Activated naive CD8-positive, alpha-beta T cell treated with anti-CD3 and anti-CD28 coated beads, Interleukin-2, amount 50 U/mL, for 24 hours (primary cell): ENCODE data around the gene ULBP1.
"Not testable (repeated sequence)": the region's sequence is repeated elsewhere in the genome, so short reads cannot be mapped to it uniquely, and the experiment has no call there.

ENCODE experiments used
- ATAC-seq: fragments of 150-1000 bp; cut with Tn5 transposase; one replicate; pipeline ENCODE4 v1.10.0; 2021
- DNase-seq: peaks from one replicate; pipeline ENCODE4 v3.0.0; 2021
- H3K27ac Mint-ChIP-seq: one replicate; pipeline ENCODE4 v1.8.0; 2021; ENCODE audit warnings: mild to moderate bottlenecking, mixed read lengths
- H3K27me3 Mint-ChIP-seq: one replicate; pipeline ENCODE4 v1.8.0; 2021; ENCODE audit warnings: mixed read lengths
- H3K36me3 Mint-ChIP-seq: one replicate; pipeline ENCODE4 v1.8.0; 2021; ENCODE audit warnings: low read depth, mixed read lengths
- H3K4me1 Mint-ChIP-seq: one replicate; pipeline ENCODE4 v1.8.0; 2021; ENCODE audit warnings: mixed read lengths
- H3K4me3 Mint-ChIP-seq: one replicate; pipeline ENCODE4 v1.8.0; 2021; ENCODE audit warnings: mild to moderate bottlenecking, moderate library complexity, mixed read lengths
- H3K9me3 Mint-ChIP-seq: one replicate; pipeline ENCODE4 v1.8.0; 2021; ENCODE audit warnings: mixed read lengths

ULBP1 gene

DNA sequence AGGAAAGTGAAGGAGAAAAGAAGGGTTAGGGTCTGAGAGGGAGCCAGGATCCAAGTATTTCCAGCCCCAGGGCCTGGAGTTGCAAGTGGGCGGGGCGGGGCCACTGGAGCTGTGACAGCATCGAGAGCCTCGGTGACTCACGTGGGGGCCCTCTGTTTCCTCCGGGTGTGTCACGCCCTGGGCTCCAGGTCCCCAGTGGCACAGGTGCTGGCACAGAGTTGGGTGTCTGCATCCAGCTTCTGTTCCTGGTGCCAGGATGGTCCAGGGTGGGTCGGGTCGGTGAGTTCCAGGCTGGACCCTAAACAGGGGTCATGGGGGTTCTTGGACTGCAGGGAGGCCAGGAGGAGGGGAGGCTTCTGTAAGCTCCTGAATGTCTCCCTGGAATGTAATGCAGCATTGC lies 44.8 kb downstream of the ULBP1 start:
- H3K4me3 Mint-ChIP-seq = no peak overlapping the region
- no peak for ATAC-seq
- no peaks in the 10 kb centered on the region for H3K36me3 Mint-ChIP-seq
- no peak overlapping the region for H3K27ac Mint-ChIP-seq
- H3K4me1 Mint-ChIP-seq = peaks cover 36% of the 10 kb centered on the region
- no peaks in the 10 kb centered on the region for H3K9me3 Mint-ChIP-seq
- H3K27me3 Mint-ChIP-seq = peaks cover 65% of the 10 kb centered on the region
- DNase-seq = peak; percentile 51

DNA sequence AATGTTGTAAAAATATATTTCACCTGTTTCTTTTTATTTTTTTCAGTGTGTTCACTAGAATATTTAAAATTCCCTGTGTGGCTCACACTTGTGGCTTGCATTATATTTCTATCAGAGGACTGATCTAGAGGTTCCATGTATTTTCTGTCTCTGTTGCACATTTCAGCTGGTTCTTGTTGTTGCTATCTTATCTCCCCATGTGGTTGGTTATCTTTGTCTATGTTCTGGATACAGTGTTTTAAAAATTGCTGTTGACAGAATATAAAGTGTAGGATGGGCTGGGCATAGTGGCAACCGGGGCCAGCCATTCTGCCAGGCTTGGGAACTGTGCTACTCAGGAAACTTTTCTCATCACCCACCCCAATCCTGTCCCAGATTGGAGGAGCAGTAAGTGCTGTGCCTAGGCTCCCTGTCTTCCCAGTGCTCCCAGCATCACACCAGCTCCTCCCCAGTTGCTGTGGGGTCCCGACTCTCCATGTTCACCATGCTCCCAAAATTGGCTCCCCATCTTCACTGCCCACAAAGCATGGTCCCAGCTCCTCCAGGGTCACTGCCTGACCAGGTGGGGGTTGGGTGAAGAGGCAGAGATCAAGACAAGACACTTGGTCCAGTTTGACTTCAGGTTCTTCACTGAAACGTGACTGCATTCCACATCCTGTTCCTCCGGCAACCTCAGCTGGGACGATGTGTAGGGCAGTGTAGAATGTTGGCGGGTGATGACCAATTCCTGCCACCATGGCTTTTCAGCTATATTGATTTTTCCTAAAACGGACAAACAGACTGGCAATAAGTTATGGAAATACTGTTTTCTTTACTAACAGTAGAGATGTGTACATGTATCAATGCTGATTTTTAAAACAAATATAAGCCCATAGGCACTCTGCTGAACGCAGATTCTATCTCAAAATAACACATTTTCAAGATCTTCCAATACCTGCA lies 49.4 kb downstream of the ULBP1 start:
- Mint-ChIP-seq H3K4me1 (peaks cover 26% of the 10 kb centered on the region), H3K27me3 (peaks cover 83% of the 10 kb centered on the region)
- H3K36me3 Mint-ChIP-seq, H3K4me3 Mint-ChIP-seq, H3K27ac Mint-ChIP-seq, H3K9me3 Mint-ChIP-seq, DNase-seq, ATAC-seq: not testable (repeated sequence)

DNA sequence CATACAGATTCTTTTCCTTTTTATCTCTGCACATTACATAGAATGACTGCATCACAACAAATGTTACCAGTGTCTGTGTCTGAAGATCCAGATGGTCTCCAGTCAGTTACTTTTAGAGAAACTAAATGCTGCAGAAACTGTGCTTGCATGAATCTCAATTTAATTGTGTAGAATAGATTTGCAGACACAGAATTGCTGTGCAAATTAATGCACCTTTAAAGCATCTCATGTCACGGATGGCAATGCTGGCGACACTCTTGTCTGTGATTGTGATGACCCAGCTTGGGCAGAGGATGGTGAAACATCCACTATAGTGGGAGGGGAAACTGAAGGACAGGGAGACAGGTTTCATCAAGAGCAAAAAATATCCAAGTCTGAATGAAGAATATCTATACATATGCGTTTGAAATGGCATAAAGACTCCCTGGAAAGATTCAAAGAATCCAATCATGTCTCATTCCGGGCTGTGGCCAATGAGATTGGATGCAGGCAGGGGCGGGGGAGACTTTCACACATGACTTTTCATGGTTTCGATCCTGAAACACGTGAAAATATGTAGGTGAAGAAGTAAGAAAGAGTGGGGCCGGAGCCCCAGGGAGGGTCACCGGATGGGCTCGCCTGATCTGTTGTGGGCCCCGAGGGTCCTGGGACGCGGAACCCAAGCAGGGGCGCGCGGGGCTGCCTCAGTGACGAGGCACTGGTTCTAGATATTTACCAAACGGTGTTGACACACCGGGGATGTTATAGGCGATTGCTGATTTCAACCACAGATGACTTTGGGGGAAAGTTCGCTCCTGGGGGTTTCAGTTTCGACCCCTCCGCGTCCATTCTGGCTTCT lies 50.3 kb downstream of the ULBP1 start:
- not testable (repeated sequence) for H3K4me3 Mint-ChIP-seq, DNase-seq, H3K9me3 Mint-ChIP-seq, ATAC-seq, H3K36me3 Mint-ChIP-seq
- H3K27ac Mint-ChIP-seq = peak overlapping the region; percentile 23
- peaks cover 21% of the 10 kb centered on the region for H3K4me1 Mint-ChIP-seq
- H3K27me3 Mint-ChIP-seq = peaks cover 84% of the 10 kb centered on the region

DNA sequence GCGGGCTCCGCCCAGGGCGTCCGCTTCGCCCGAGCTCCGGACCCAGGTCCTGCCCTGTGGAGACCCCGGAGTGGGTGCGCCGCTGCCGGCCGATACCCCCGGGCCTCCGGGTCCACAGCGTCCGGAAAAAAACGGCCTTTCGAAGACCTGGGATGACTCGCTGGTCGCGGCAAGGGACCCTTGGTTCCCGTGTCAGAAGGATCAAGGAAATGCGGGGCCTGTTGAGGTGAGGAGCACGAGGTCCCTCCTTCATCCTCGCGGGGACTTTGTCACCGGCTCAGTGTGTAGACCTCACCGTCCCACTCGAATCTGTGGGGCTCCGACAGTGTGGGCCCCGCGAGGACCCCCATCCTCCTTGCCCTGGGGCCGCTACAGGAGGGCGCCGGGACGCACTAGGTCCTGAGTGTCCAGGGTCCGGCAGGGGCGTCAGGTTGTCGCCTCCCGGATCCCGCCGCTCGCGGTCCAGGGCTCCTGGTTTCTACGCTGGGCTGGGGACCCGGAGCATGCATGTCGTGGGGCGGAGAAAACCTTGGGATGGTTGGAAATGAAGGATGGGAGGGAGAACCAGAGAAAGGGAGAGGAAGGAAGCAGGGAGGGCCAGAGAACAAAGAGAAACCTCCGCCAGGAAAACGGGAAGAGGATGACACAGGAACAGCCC lies 51.0 kb downstream of the ULBP1 start:
- peaks cover 81% of the 10 kb centered on the region for H3K27me3 Mint-ChIP-seq
- not testable (repeated sequence) for DNase-seq

DNA sequence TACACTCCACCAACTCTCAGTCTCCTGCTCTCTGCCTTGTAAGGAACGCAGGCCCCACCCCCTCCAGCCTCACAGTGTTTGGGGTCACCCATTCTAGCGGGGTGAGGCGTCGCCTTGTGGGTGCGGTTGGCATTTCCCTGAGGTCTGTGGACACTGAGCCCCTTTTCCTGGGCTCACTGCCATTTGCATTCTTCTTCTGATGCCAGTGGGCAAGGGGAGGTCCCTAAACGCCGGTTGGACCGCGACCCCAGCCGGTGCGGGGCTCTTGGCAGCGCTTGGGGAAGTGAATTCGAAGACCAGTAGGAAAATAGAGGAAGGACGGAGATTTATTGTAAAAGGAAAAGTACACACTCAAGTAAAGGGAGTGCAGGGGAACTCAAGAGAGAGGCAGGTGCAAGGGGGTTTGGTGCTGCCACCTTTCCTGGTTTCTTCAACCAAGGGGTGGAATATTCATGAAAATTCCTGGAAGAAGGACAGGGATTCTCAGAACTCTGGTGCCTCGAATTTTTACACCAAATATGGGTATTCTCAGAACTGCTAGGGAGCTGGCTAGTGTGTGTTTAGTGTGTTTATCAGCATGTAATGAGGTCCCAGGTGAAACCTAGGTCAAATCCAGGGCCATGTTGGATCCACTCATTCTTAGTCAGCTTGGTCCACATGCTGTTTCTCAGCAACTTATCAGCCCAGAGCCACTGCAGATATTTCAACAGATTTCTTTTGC lies 51.7 kb downstream of the ULBP1 start:
- H3K9me3 Mint-ChIP-seq, H3K4me3 Mint-ChIP-seq, H3K27ac Mint-ChIP-seq, H3K36me3 Mint-ChIP-seq: not testable (repeated sequence)
- peaks cover 76% of the 10 kb centered on the region for H3K27me3 Mint-ChIP-seq
- peaks cover 21% of the 10 kb centered on the region for H3K4me1 Mint-ChIP-seq
- DNase-seq (peak; percentile 18), ATAC-seq (peak; percentile 66)

More for the DNA sequence above, 51.0 kb downstream of the ULBP1 start:
- H3K27ac Mint-ChIP-seq, H3K36me3 Mint-ChIP-seq, H3K4me3 Mint-ChIP-seq, H3K9me3 Mint-ChIP-seq, ATAC-seq: not testable (repeated sequence)
- peaks cover 21% of the 10 kb centered on the region for H3K4me1 Mint-ChIP-seq

GRCh38 chr6:150016324-150017185 lies 52.8 kb downstream of the ULBP1 start:
- peak; percentile 39 for DNase-seq
- Mint-ChIP-seq H3K4me3 (no peak overlapping the region), H3K36me3 (no peaks in the 10 kb centered on the region), H3K4me1 (peaks cover 21% of the 10 kb centered on the region), H3K27me3 (peaks cover 73% of the 10 kb centered on the region), H3K27ac (no peak overlapping the region), H3K9me3 (no peaks in the 10 kb centered on the region)
- ATAC-seq = peak; percentile 70

DNA sequence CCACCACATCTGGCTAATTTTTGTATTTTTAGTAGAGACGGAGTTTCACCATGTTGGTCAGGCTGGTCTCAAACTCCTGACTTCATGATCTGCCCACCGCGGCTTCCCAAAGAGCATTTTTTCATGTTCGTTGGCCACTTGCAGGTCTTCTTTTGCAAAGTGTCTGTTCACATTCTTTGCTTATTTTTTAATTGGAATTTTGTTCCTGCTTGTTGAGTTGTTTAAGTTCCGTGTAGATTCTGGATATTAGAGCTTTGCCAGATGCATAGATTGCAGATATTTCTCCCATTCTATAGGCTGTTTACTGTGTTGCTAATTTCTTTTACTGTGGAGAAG lies 53.4 kb downstream of the ULBP1 start:
- H3K27ac Mint-ChIP-seq, H3K9me3 Mint-ChIP-seq, DNase-seq, ATAC-seq, H3K36me3 Mint-ChIP-seq, H3K4me3 Mint-ChIP-seq: not testable (repeated sequence)
- peaks cover 21% of the 10 kb centered on the region for H3K4me1 Mint-ChIP-seq
- peaks cover 72% of the 10 kb centered on the region for H3K27me3 Mint-ChIP-seq

DNA sequence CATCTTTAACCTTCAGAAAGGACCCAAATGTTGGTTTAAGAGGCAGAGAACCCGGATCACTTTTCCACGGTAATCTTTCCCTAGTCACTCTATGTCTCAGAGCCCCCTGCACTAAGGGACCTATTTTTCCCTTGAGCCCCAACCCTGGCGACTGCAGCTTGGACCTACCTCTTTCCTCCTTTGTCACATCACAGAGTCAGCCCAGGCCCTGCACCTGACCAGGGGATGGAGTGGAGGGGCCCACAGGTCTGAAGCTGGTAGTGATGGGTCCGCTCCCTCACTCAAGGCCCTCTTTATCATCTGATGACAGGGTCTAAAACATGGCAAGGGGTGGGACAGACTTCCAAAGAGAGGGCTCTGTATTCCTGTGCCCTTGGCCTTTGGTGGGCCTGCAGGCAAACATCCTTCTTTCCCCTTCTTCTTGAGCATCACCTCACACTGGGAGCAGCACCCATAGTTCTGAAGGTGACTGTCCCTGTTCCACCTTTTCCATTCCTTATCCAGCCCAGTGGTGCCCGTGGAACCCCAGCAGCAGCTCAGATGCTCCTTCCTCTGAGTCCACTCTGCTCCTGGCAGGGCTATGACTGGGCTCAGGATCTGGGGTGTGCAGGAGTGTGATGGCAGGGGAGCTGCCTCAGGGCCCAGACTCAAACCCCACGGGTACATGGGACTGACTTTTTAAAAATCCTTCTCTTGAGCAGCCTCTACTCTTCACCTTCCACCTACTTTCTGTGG lies 55.3 kb downstream of the ULBP1 start:
- DNase-seq (no peak), ATAC-seq (no peak)
- Mint-ChIP-seq H3K4me1 (peaks cover 17% of the 10 kb centered on the region), H3K4me3 (no peak overlapping the region), H3K36me3 (no peaks in the 10 kb centered on the region), H3K9me3 (no peaks in the 10 kb centered on the region), H3K27me3 (peaks cover 64% of the 10 kb centered on the region), H3K27ac (no peak overlapping the region)

GRCh38 chr6:150021870-150022269 lies 58.1 kb downstream of the ULBP1 start:
- H3K4me3 Mint-ChIP-seq, DNase-seq, H3K9me3 Mint-ChIP-seq, ATAC-seq, H3K27ac Mint-ChIP-seq, H3K36me3 Mint-ChIP-seq: not testable (repeated sequence)
- peaks cover 14% of the 10 kb centered on the region for H3K4me1 Mint-ChIP-seq
- H3K27me3 Mint-ChIP-seq = peaks cover 72% of the 10 kb centered on the region
